ENCODE results near the gene DDX27. TPM values are rescaled to one million over a fixed set of nuclear protein-coding genes. Genes with fewer than 3 reads are reported as not detected.
"Not testable (repeated sequence)": the region's sequence is repeated elsewhere in the genome, so short reads cannot be mapped to it uniquely, and the experiment has no call there.

DDX27 gene
- total RNA-seq, 1 donor from 2014 or later: 54.0 TPM

GRCh38 chr20:49186535-49187329 is 32.5 kb upstream of the DDX27 start:
- peaks cover 31% of the 10 kb centered on the region for H3K36me3 Mint-ChIP-seq (ENCODE audit: low read depth)
- DNase-seq (ENCODE audit: low spot score): peak; percentile 61
- intact Hi-C loops (cut with micrococcal nuclease): loop anchor here (1.0 to 5.0 kb wide), 3 partner anchors 19 to 92 kb away; partner anchors contain the start of gene ZNFX1

DNA sequence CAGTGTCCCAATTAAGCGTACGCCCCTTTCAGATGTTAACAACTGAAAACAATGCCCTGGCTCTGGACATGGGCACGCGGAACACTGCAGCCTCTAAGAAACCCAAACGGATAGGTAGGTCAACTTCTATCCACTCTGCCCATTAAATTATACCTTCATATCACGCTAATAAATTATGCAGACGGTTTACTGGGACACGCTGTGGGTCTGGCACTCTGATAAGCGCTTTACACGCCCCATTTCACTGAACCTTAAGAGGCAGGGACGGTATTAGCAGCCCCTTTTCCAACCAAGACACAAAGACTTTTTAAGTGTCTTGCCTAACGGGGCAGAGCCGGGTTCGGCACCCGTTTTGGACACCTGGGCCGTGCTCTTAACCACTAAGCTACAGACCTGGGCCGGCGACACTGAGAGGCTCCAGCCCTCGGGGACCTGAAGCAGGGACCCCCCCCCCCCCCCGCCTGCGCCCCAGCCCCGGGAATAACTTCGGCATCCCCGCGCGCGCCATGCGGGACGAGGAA is 31.8 kb upstream of the DDX27 start:
- peak; percentile 15 for DNase-seq (ENCODE audit: low spot score)
- Mint-ChIP-seq H3K4me3 (ENCODE audit: low read depth) (peak overlapping the region; percentile 87), H3K36me3 (ENCODE audit: low read depth) (peaks cover 31% of the 10 kb centered on the region), H3K27ac (peak overlapping the region; percentile 62), H3K4me1 (ENCODE audit: low read depth) (peaks cover 39% of the 10 kb centered on the region), H3K9me3 (no peaks in the 10 kb centered on the region), H3K27me3 (ENCODE audit: low read depth) (peaks cover 2% of the 10 kb centered on the region)
- intact Hi-C loops (cut with micrococcal nuclease): loop anchor here (2.0 to 5.0 kb wide), 2 partner anchors 55 to 91 kb away; partner anchors contain the start of gene ZNFX1

More at GRCh38 chr20:49186535-49187329, 32.5 kb upstream of the DDX27 start:
- Mint-ChIP-seq H3K27me3 (ENCODE audit: low read depth) (peaks cover 2% of the 10 kb centered on the region), H3K9me3 (no peaks in the 10 kb centered on the region), H3K4me3 (ENCODE audit: low read depth) (peak overlapping the region; percentile 87), H3K4me1 (ENCODE audit: low read depth) (peaks cover 42% of the 10 kb centered on the region), H3K27ac (peak overlapping the region; percentile 62)

DNA sequence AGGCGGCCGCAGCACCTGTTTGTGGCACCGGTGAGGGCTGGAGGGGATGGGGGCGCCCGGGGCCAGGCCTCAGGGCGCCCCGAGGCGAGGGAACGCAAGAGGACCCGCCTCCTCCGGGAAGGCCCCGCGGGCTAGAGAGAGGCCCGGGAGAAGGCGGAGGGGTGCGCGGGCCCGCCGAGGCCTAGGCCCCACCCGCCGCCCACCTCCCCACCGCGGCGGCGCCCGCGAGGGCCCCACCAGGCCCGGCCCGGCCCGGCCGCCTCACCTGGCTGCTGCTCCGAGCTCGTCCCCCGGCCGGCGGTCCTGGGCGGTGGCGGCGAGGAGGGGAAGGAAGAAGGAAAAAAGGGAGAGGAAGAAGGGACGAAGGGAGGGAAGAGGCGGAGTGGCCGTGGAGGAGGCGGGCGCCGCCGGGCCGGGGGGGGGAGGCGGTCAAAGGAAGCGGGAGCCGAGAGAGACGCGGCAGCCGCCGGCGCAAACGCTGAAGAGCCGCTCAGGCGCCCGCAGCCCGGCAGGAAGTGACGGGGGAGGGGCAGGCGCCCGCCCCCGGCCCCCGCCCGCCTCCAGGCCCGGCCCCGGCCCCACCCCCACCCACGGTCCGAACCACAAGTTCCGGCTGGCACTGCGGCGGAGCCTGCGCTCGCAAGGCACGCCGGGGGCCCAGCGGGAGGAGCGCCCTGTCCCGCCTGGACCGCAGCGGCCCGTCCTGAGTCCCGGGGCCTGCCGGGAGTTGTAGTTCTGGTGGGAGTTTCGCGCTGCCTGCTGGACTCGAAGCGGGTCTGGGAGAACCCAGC is 31.2 kb upstream of the DDX27 start, which contains the start of gene STAU1:
Gene STAU1, minus strand, starts transcription at position 484 of the 791 bp plus-strand sequence. CDS start 22,133 bp downstream, outside the sequence.
- Mint-ChIP-seq H3K9me3 (no peaks in the 10 kb centered on the region), H3K4me1 (ENCODE audit: low read depth) (peaks cover 34% of the 10 kb centered on the region), H3K36me3 (ENCODE audit: low read depth) (peaks cover 31% of the 10 kb centered on the region), H3K4me3 (ENCODE audit: low read depth) (peak within 1 kb of the TSS; percentile 87), H3K27ac (peak within 1 kb of the TSS; percentile 83), H3K27me3 (ENCODE audit: low read depth) (peaks cover 2% of the 10 kb centered on the region)
- intact Hi-C loops (cut with micrococcal nuclease): loop anchor here (1.0 to 5.0 kb wide), 4 partner anchors 31 to 142 kb away; partner anchors contain the start of genes CSE1L, DDX27 and ZNFX1
- peak; percentile 91 for DNase-seq (ENCODE audit: low spot score)

DNA sequence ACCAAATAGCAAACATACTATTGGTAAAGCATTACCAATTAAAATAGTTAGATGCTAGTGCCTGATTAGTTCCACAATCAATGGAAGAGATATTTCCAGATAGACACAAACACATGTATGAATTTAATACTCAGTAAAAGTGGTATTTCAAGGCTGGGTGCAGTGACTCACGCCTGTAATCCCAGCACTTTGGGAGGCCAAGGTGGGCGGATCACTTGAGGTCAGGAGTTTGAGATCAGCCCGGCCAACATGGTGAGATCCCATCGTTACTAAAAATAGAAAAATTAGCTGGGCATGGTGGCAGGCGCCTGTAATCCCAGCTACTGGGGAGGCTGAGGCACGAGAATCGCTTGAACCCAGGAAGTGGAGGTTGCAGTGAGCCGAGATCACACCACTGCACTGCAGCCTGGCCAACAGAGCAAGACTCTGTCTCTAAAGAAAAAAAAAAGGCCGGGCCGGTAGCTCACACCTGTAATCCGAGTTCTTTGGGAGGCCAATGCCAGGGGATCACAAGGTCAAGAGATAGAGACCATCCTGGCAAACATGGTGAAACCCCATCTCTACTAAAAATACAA is 26.2 kb upstream of the DDX27 start:
- DNase-seq (ENCODE audit: low spot score); intact Hi-C loops (cut with micrococcal nuclease); H3K36me3 Mint-ChIP-seq (ENCODE audit: low read depth); H3K27ac Mint-ChIP-seq; H3K9me3 Mint-ChIP-seq; H3K27me3 Mint-ChIP-seq (ENCODE audit: low read depth); H3K4me1 Mint-ChIP-seq (ENCODE audit: low read depth); H3K4me3 Mint-ChIP-seq (ENCODE audit: low read depth): not testable (repeated sequence)

DNA sequence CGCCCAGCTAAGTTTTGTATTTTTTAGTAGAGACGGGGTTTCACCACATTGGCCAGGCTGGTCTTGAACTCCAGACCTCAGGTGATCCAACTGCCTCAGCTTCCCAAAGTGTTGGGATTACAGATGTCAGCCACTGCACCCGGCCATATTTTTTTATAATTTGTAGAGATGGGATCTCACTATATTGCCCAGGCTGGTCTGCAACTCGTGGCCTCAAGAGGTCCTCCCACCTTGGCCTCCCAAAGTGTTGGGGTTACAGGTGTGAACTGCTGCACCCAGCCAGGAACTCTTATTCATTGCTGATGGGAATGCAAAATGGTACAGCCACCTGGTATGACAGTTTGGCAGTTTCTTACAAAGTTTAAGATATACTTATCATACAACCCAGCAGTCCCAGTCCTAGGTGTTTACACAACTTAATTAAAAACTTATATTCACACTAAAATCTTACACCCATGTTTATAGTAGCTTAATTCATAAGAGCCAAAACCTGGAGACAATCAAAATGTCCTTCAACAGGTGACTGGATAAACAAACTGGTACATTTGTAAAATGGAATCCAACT is 19.4 kb upstream of the DDX27 start:
- no peaks in the 10 kb centered on the region for H3K9me3 Mint-ChIP-seq
- H3K4me3 Mint-ChIP-seq (ENCODE audit: low read depth): no peak overlapping the region
- no peak overlapping the region for H3K27ac Mint-ChIP-seq
- H3K4me1 Mint-ChIP-seq (ENCODE audit: low read depth): no peaks in the 10 kb centered on the region
- no peaks in the 10 kb centered on the region for H3K36me3 Mint-ChIP-seq (ENCODE audit: low read depth)
- H3K27me3 Mint-ChIP-seq (ENCODE audit: low read depth): no peaks in the 10 kb centered on the region
- intact Hi-C loops (cut with micrococcal nuclease): no loop called here
- no peak for DNase-seq (ENCODE audit: low spot score)

- Mint-ChIP-seq H3K36me3 (ENCODE audit: low read depth) (no peaks in the 10 kb centered on the region), H3K4me3 (ENCODE audit: low read depth) (no peak overlapping the region), H3K27ac (no peak overlapping the region), H3K4me1 (ENCODE audit: low read depth) (no peaks in the 10 kb centered on the region), H3K9me3 (no peaks in the 10 kb centered on the region), H3K27me3 (ENCODE audit: low read depth) (no peaks in the 10 kb centered on the region)
- DNase-seq (ENCODE audit: low spot score): no peak
- intact Hi-C loops (cut with micrococcal nuclease): no loop called here
Measured at GRCh38 chr20:49203011-49203410, 16.2 kb upstream of the DDX27 start.

DNA sequence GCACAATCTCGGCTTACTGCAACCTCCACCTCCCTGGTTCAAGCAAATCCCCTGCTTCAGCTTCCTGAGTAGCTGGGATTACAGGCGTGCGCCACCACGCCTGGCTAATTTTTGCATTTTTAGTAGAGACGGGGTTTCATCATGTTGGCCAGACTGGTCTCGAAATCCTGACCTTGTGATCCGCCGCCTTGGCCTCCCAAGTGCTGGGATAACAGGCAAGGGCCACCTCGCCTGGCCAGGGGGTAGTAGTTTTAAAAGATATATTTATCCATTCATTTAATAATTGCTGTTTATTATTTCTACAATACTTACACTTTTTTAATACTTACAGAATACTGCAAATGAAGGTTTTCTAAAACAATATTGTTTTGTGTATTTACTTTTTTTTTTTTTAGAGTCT is 15.5 kb upstream of the DDX27 start:
- Mint-ChIP-seq H3K4me1 (ENCODE audit: low read depth) (no peaks in the 10 kb centered on the region), H3K4me3 (ENCODE audit: low read depth) (no peak overlapping the region), H3K27me3 (ENCODE audit: low read depth) (no peaks in the 10 kb centered on the region), H3K27ac (no peak overlapping the region), H3K9me3 (no peaks in the 10 kb centered on the region), H3K36me3 (ENCODE audit: low read depth) (no peaks in the 10 kb centered on the region)
- DNase-seq (ENCODE audit: low spot score): no peak
- intact Hi-C loops (cut with micrococcal nuclease): no loop called here

DNA sequence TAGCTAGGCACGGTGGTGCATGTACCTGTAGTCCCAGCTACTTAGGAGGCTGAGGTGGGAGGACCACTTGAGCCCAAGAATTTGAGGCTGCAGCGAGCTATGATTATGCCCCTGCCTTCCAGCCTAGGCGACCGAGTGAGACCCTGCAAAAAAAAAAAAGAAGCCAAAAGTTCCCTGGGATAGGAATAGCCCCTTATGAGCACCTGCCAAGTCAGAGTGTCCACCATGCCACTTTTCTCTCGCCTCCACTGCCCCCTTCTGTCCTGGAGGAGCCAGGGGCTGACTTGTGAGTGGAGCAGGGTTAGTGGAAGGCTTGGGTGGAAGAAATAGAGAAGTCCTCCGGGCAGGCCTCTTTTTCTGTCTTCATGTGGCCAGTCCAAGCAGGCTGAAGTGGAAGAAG is 12.1 kb upstream of the DDX27 start:
- H3K9me3 Mint-ChIP-seq: peaks cover 12% of the 10 kb centered on the region
- no peaks in the 10 kb centered on the region for H3K27me3 Mint-ChIP-seq (ENCODE audit: low read depth)
- no peak for DNase-seq (ENCODE audit: low spot score)
- peaks cover 3% of the 10 kb centered on the region for H3K36me3 Mint-ChIP-seq (ENCODE audit: low read depth)
- H3K4me3 Mint-ChIP-seq (ENCODE audit: low read depth): no peak overlapping the region
- no peak overlapping the region for H3K27ac Mint-ChIP-seq
- H3K4me1 Mint-ChIP-seq (ENCODE audit: low read depth): no peaks in the 10 kb centered on the region
- intact Hi-C loops (cut with micrococcal nuclease): no loop called here

DNA sequence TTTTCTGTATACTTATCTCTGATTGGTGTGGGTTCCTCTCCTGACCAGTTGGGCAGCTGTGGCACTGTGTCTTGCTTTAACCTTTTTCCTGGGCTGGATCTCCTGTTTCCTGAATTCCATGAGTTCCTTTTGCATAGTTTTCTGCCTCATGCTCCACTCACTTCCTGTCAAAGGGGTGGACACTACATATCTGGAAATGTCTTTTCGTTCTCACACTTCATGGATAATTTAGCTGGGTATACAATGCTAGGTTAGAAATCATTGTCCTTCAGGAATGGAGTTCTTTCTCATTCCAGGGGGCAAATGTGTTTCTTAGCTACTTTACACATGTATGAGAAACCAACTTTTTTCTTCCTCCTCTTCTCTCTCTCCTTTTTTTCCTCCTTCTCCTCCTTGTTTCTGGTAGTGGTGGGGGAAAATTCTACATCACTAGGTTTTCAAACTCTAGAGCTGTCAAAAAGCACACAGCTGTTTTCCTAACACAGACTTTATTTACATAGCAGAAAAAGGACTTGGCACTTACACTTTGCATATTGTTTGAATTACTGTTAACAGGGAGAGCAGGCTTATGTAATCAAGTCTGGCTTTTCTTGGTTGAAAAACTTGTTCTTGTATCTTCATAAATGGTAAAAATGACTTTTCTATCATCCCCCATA is 9.0 kb upstream of the DDX27 start:
- H3K27me3 Mint-ChIP-seq (ENCODE audit: low read depth): no peaks in the 10 kb centered on the region
- no peak for DNase-seq (ENCODE audit: low spot score)
- peaks cover 12% of the 10 kb centered on the region for H3K9me3 Mint-ChIP-seq
- H3K36me3 Mint-ChIP-seq (ENCODE audit: low read depth): peaks cover 3% of the 10 kb centered on the region
- no peaks in the 10 kb centered on the region for H3K4me1 Mint-ChIP-seq (ENCODE audit: low read depth)
- H3K27ac Mint-ChIP-seq: no peak overlapping the region
- intact Hi-C loops (cut with micrococcal nuclease): no loop called here
- H3K4me3 Mint-ChIP-seq (ENCODE audit: low read depth): no peak overlapping the region

DNA sequence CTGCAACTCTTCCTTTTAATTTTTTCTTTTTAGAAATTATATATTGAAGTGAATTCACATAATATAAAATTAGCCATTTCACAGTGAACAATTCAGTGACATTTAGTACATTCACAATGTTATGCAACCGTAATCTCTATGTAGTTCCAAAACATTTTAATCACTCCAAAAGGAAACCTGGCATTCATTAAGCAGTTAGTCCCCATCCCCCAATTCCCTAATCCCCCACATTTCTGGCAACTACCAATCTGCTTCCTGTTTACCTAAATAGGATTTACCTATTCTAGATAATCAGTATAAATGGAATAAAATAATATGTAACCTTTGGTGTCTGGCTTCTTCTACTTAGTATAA is 8.5 kb upstream of the DDX27 start:
- Mint-ChIP-seq H3K27me3 (ENCODE audit: low read depth) (no peaks in the 10 kb centered on the region), H3K4me1 (ENCODE audit: low read depth) (no peaks in the 10 kb centered on the region), H3K27ac (no peak overlapping the region), H3K9me3 (peaks cover 12% of the 10 kb centered on the region), H3K36me3 (ENCODE audit: low read depth) (peaks cover 3% of the 10 kb centered on the region), H3K4me3 (ENCODE audit: low read depth) (no peak overlapping the region)
- DNase-seq (ENCODE audit: low spot score): no peak
- intact Hi-C loops (cut with micrococcal nuclease): no loop called here

GRCh38 chr20:49214571-49214970 is 4.6 kb upstream of the DDX27 start:
- Mint-ChIP-seq H3K36me3 (ENCODE audit: low read depth) (peaks cover 3% of the 10 kb centered on the region), H3K4me3 (ENCODE audit: low read depth) (no peak overlapping the region), H3K9me3 (peaks cover 12% of the 10 kb centered on the region), H3K4me1 (ENCODE audit: low read depth) (peaks cover 10% of the 10 kb centered on the region), H3K27me3 (ENCODE audit: low read depth) (no peaks in the 10 kb centered on the region), H3K27ac (no peak overlapping the region)
- intact Hi-C loops (cut with micrococcal nuclease): no loop called here
- no peak for DNase-seq (ENCODE audit: low spot score)

DNA sequence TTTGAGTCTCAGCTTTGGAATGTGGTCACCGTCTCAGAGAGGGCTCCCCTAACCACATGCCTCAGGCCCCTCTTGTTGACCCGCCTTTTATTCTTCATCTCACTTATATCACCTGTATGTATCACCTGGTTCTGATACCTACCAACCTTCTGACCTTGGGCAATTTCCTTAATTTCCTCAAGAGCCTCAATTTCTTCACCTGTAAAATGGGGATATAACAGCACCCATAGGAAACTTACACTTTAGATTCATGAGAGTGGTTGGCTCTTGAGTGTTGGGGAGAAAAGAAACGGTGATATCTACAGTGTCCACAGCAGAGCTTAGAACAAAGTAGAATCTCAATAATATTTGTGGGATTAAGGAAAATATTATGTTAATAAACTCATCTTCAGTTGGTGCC is 4.0 kb upstream of the DDX27 start:
- H3K4me3 Mint-ChIP-seq (ENCODE audit: low read depth): no peak overlapping the region
- H3K4me1 Mint-ChIP-seq (ENCODE audit: low read depth): peaks cover 13% of the 10 kb centered on the region
- H3K9me3 Mint-ChIP-seq: peaks cover 8% of the 10 kb centered on the region
- H3K27ac Mint-ChIP-seq: no peak overlapping the region
- DNase-seq (ENCODE audit: low spot score): no peak
- H3K27me3 Mint-ChIP-seq (ENCODE audit: low read depth): no peaks in the 10 kb centered on the region
- H3K36me3 Mint-ChIP-seq (ENCODE audit: low read depth): peaks cover 2% of the 10 kb centered on the region
- intact Hi-C loops (cut with micrococcal nuclease): loop anchor here (5.0 kb wide), 1 partner anchor 168 kb away; the partner anchor contains the start of gene CSE1L
